K562 (cell line): Measurements from ENCODE around the gene LPXN. TPM values are rescaled to one million over a fixed set of nuclear protein-coding genes. Genes with fewer than 3 reads are reported as not detected.

Source experiments
- ATAC-seq: fragments of 200-7000 bp; cut with Tn5 transposase; 3 replicates; pipeline ENCODE4 v1.9.1; 2020; ENCODE audit warnings: moderate library complexity
- BruUV-seq: library from RNA; stranded (reverse); fragments of 400-500 nt; replicated peaks from 2 replicates; lab custom pipeline; 2021; lab: Mats Ljungman, UMichigan
- CTCF ChIA-PET: fragments of 300-600 bp; formaldehyde crosslinking; extraction: SDS; loops from one replicate; lab custom pipeline; 2021; ENCODE audit warnings: low intra/inter-chr PET ratio; lab: Yijun Ruan, JAX
- POLR2A ChIA-PET: fragments of 300-600, 350-650 bp; sonication (Branson Sonifier 250); formaldehyde crosslinking; extraction: SDS; loops from one replicate; lab custom pipeline; 2021; ENCODE audit warnings: antibody characterized with exemption, inconsistent platforms; lab: Yijun Ruan, JAX
- DNase-seq, 4 experiments: peaks; one replicate each; pipeline versions ENCODE4 v3.0.0 to v3.0.0-alpha.2; 2011 to 2018; ENCODE audit warnings: low spot score in 3 of 4, mixed read lengths in 3 of 4; ENCODE audit errors: extremely low read depth in 1 of 4
- FAIRE-seq: peaks from 2 replicates; lab custom pipeline; 2011; peaks lifted over from hg19 to GRCh38; lab: Jason Lieb, UNC
- H2AFZ ChIP-seq: 2 replicates; pipeline ENCODE4 v1.6.0; 2011; ENCODE audit warnings: low read depth, low read length, control low read depth, inconsistent platforms
- H3K27ac ChIP-seq: fragments of 200-600 bp; 3 replicates; pipeline ENCODE4 v1.8.0; 2011; ENCODE audit warnings: low read depth, mild to moderate bottlenecking, control low read depth, inconsistent platforms, low read length, moderate library complexity, mixed read lengths; ENCODE audit errors: extremely low read depth
- H3K27me3 ChIP-seq, 2 experiments: fragments of 300-600 bp in 1 of 2; 2 replicates in 1 of 2; 3 replicates in 1 of 2; pipeline versions ENCODE4 v1.6.0 to v1.8.0; 2011; ENCODE audit warnings: inconsistent platforms in 2 of 2, low read length in 2 of 2, mild to moderate bottlenecking in 1 of 2, mixed read lengths in 1 of 2, moderate library complexity in 1 of 2; ENCODE audit not compliant: control insufficient read depth in 2 of 2, insufficient read depth in 2 of 2
- H3K36me3 ChIP-seq: fragments of 300-600 bp; 3 replicates; pipeline ENCODE4 v1.8.0; 2011; ENCODE audit warnings: mild to moderate bottlenecking, low read length, inconsistent platforms; ENCODE audit not compliant: control insufficient read depth, insufficient read depth
- H3K4me1 ChIP-seq, 2 experiments: fragments of 200-600 bp in 1 of 2; replicated peaks in 1 of 2; 2 replicates in 1 of 2; 3 replicates in 1 of 2; pipeline versions ENCODE4 v1.5.1 to v1.8.0; 2011; ENCODE audit warnings: inconsistent platforms in 2 of 2, low read length in 2 of 2, mild to moderate bottlenecking in 1 of 2, mixed read lengths in 1 of 2, moderate library complexity in 1 of 2; ENCODE audit not compliant: control insufficient read depth in 2 of 2, insufficient read depth in 2 of 2
- H3K4me2 ChIP-seq: 2 replicates; pipeline ENCODE4 v1.6.1; 2011; ENCODE audit warnings: low read length, control low read depth, inconsistent platforms, mixed read lengths; ENCODE audit not compliant: insufficient read depth
- H3K4me3 ChIP-seq: fragments of 200-600 bp; sonication (generic), shearing (Covaris generic); 2 replicates; pipeline ENCODE4 v1.5.1; 2016; ENCODE audit warnings: control low read depth, inconsistent platforms
- H3K79me2 ChIP-seq: fragments of 200-600 bp; 3 replicates; pipeline ENCODE4 v1.8.0; 2011; ENCODE audit warnings: low read length, inconsistent platforms; ENCODE audit not compliant: control insufficient read depth, insufficient read depth
- H3K9ac ChIP-seq, 2 experiments: 2 replicates each; pipeline versions ENCODE4 v1.6.0 to v1.6.1; 2011; ENCODE audit warnings: low read depth in 2 of 2, low read length in 2 of 2, control low read depth in 1 of 2, inconsistent platforms in 1 of 2, mild to moderate bottlenecking in 1 of 2, mixed read lengths in 1 of 2; ENCODE audit not compliant: insufficient read depth in 1 of 2
- H3K9me1 ChIP-seq: one replicate; pipeline ENCODE4 v1.6.0; 2011; ENCODE audit warnings: inconsistent platforms, mild to moderate bottlenecking, low read length, moderate library complexity; ENCODE audit not compliant: control insufficient read depth, insufficient read depth
- H3K9me3 ChIP-seq: replicated peaks from 2 replicates; pipeline ENCODE4 v1.5.1; 2011; ENCODE audit warnings: low read depth, low read length, inconsistent platforms; ENCODE audit not compliant: control insufficient read depth, insufficient read depth
- H4K20me1 ChIP-seq: replicated peaks from 2 replicates; pipeline ENCODE4 v1.6.1; 2011; ENCODE audit warnings: low read length, inconsistent platforms, mixed read lengths; ENCODE audit not compliant: control insufficient read depth, insufficient read depth
- ARID3B ChIP-seq: fragments of 250-450 bp; sonication (Bioruptor Pico); IDR thresholded peaks from 2 replicates; pipeline ENCODE4 v1.4.0; 2020; ENCODE audit warnings: borderline replicate concordance
- CTCF ChIP-seq, 3 experiments: IDR thresholded peaks in 2 of 3; conservative IDR thresholded peaks in 1 of 3; 2 replicates each; pipeline ENCODE4 v1.5.1; 2011 to 2012; ENCODE audit warnings: low read length in 3 of 3, mild to moderate bottlenecking in 3 of 3, control low read depth in 2 of 3, improper control_type of control experiment in 1 of 3, inconsistent platforms in 1 of 3, low read depth in 1 of 3, mixed read lengths in 1 of 3, moderate library complexity in 1 of 3; ENCODE audit not compliant: insufficient read depth in 2 of 3
- DLX4 ChIP-seq: fragments of 250-450 bp; sonication (Bioruptor Pico); IDR thresholded peaks from 2 replicates; pipeline ENCODE4 v1.6.1; 2021; ENCODE audit warnings: mild to moderate bottlenecking
- HNRNPUL1 ChIP-seq: fragments of 200-400 bp; formaldehyde crosslinking; IDR thresholded peaks from 2 replicates; pipeline ENCODE4 v1.6.1; 2017; ENCODE audit warnings: low read length
- RAD51 ChIP-seq: fragments of 450-650 bp; IDR thresholded peaks from 2 replicates; pipeline ENCODE4 v1.7.1; 2016; ENCODE audit warnings: low read depth, mild to moderate bottlenecking, borderline replicate concordance
- TCF15 ChIP-seq: fragments of 250-450 bp; sonication (Bioruptor Pico); IDR thresholded peaks from 2 replicates; pipeline ENCODE4 v1.8.0; 2022; ENCODE audit warnings: moderate library complexity, mild to moderate bottlenecking, inconsistent platforms
- TRIM25 ChIP-seq: fragments of 450-650 bp; IDR thresholded peaks from 2 replicates; pipeline ENCODE4 v1.7.0; 2016; ENCODE audit warnings: borderline replicate concordance
- ZNF280A ChIP-seq: fragments of 450-650 bp; IDR thresholded peaks from 2 replicates; pipeline ENCODE4 v1.6.1; 2018; ENCODE audit warnings: mild to moderate bottlenecking, low read depth; ENCODE audit not compliant: partially characterized antibody
- ZNF551 ChIP-seq: fragments of 250-450 bp; sonication (Bioruptor Pico); IDR thresholded peaks from 2 replicates; pipeline ENCODE4 v1.5.0; 2021; ENCODE audit warnings: mild to moderate bottlenecking, moderate library complexity
- WGBS: fragments of 100-300 bp; shearing (Covaris generic); methylation state at CpG from one replicate; pipeline ENCODE4 v1.1.6; 2016; ENCODE audit warnings: low coverage, mixed read lengths; ENCODE audit not compliant: insufficient coverage; ENCODE audit errors: missing lambda C conversion rate; 5-methylcytosine and 5-hydroxymethylcytosine counted together
- in situ Hi-C: fragments of 300-500 bp; cut with MboI; formaldehyde crosslinking; loops from 4 replicates; pipeline ENCODE4 v1.15.0; 2018; ENCODE audit warnings: inconsistent platforms, mixed read lengths
- intact Hi-C: fragments of 100-400 bp; cut with micrococcal nuclease; formaldehyde crosslinking; loops from 2 replicates; pipeline ENCODE4 v1.14.2; 2022
- polyA plus RNA-seq, 8 experiments: library from polyadenylated mRNA; depleted of rRNA in 4 of 8; stranded (reverse) in 5 of 8; unstranded in 3 of 8; fragments of >200 nt; fragmentation: Nextera tagmentation in 2 of 8; fragmentation: Illumina TruSeq in 1 of 8; extraction: Ambion mirVana in 2 of 8; extraction: Trizol in 1 of 8; gene quantifications; 2 replicates each; pipeline versions ENCODE4 v1.2.1 to v1.2.3, GENCODE V29; 2011 to 2014; ENCODE audit warnings: inconsistent platforms in 1 of 8, missing spikeins in 1 of 8
- total RNA-seq, 7 experiments: library from RNA; depleted of rRNA in 6 of 7; stranded (reverse); fragments of >200 nt in 6 of 7; fragmentation: Illumina TruSeq in 2 of 7; extraction: Trizol in 2 of 7; gene quantifications; 2 replicates each; pipeline versions ENCODE4 v1.2.1 to v1.2.3, GENCODE V29; 2011 to 2021; ENCODE audit warnings: low replicate concordance in 1 of 7

The LPXN gene
- total and polyA plus RNA-seq, 9 of the 15 experiments (the other 6 are each of a cell fraction or from before 2014, with no cell fraction given): 0.73 to 3.1 (median 2.0) TPM

- TF ChIP-seq TCF15 (CRISPR knock-in tag): no peak
- no peak for TF ChIP-seq HNRNPUL1
Observed at GRCh38 chr11:58561394-58562098, 14.1 kb downstream of the LPXN start (continued).

GRCh38 chr11:58560842-58561241 is 14.8 kb downstream of the LPXN start:
- POLR2A ChIA-PET: no interaction called here
- H3K4me1 ChIP-seq: no peaks in the 10 kb centered on the region
- H3K27me3 ChIP-seq: no peaks in the 10 kb centered on the region
- H4K20me1 ChIP-seq: no peaks in the 10 kb centered on the region
- in situ Hi-C loops: no loop called here
- H3K4me3 ChIP-seq: no peak overlapping the region
- no peak overlapping the region for H2AFZ ChIP-seq
- H3K9me1 ChIP-seq: no peaks in the 10 kb centered on the region
- intact Hi-C loops: no loop called here
- BruUV-seq: no TSS peak
- H3K9ac ChIP-seq: no peak overlapping the region
- DNase-seq: no peak
- no peak overlapping the region for H3K4me2 ChIP-seq
- no peak overlapping the region for H3K27ac ChIP-seq
- H3K9me3 ChIP-seq: no peaks in the 10 kb centered on the region
- no peaks in the 10 kb centered on the region for H3K79me2 ChIP-seq
- ATAC-seq: no peak
- 14% methylated on average over 2 of the region's 2 CpGs for WGBS
- CTCF ChIA-PET: no interaction called here
- no peak for FAIRE-seq
- no peaks in the 10 kb centered on the region for H3K36me3 ChIP-seq
- TF ChIP-seq ZNF551 (CRISPR knock-in tag): no peak
- TF ChIP-seq RAD51: no peak
- TF ChIP-seq TRIM25: no peak
- no peak for TF ChIP-seq ARID3B (CRISPR knock-in tag)
- TF ChIP-seq DLX4: no peak
- no peak for TF ChIP-seq CTCF (IDR thresholded peaks at IDR 0.05 in 2 of 3, conservative IDR thresholded peaks at IDR 0.05 in 1 of 3; ENCODE audit: insufficient read depth in 2 of 3, low read depth in 1 of 3, low read length in 3 of 3)
- no peak for TF ChIP-seq ZNF280A
